HG03378 (cell line): ENCODE results near the gene TBKBP1.

ENCODE experiments used
- ATAC-seq: cut with Tn5 transposase; IDR thresholded peaks from one replicate; pipeline ENCODE4 v1.9.1; 2021; ENCODE audit warnings: mild to moderate bottlenecking, moderate library complexity; ENCODE audit not compliant: unreplicated experiment

Gene TBKBP1

GRCh38 chr17:47698749-47699535 lies 5.0 kb downstream of the TBKBP1 start:
- ATAC-seq: no peak

- ATAC-seq: no peak
Measured at GRCh38 chr17:47699536-47699840, 5.5 kb downstream of the TBKBP1 start.

- ATAC-seq: no peak
Measured at GRCh38 chr17:47700471-47701449, 6.8 kb downstream of the TBKBP1 start.

- ATAC-seq: no peak
Measured at GRCh38 chr17:47701608-47702007, 7.6 kb downstream of the TBKBP1 start.

GRCh38 chr17:47702391-47702995 lies 8.5 kb downstream of the TBKBP1 start:
- ATAC-seq: no peak

- ATAC-seq: no peak
Measured at GRCh38 chr17:47703191-47703591, 9.2 kb downstream of the TBKBP1 start.

- no peak for ATAC-seq
Measured at GRCh38 chr17:47703671-47704070, 9.7 kb downstream of the TBKBP1 start.

GRCh38 chr17:47704116-47704515 lies 10.2 kb downstream of the TBKBP1 start:
- ATAC-seq: no peak

- ATAC-seq: no peak
Measured at GRCh38 chr17:47704736-47705135, 10.8 kb downstream of the TBKBP1 start.

- ATAC-seq: no peak
Measured at GRCh38 chr17:47705536-47706530, 11.9 kb downstream of the TBKBP1 start.

GRCh38 chr17:47707056-47707804 lies 13.3 kb downstream of the TBKBP1 start:
- ATAC-seq: no peak

- no peak for ATAC-seq
Measured at GRCh38 chr17:47707884-47708283, 13.9 kb downstream of the TBKBP1 start.

- no peak for ATAC-seq
Measured at GRCh38 chr17:47708312-47708863, 14.4 kb downstream of the TBKBP1 start.

- ATAC-seq: no peak
Measured at GRCh38 chr17:47708864-47709541, 15.0 kb downstream of the TBKBP1 start.

GRCh38 chr17:47709594-47709993 lies 15.6 kb downstream of the TBKBP1 start:
- no peak for ATAC-seq

GRCh38 chr17:47711366-47712099 lies 17.6 kb downstream of the TBKBP1 start:
- no peak for ATAC-seq

- no peak for ATAC-seq
Measured at GRCh38 chr17:47712330-47713023, 18.5 kb downstream of the TBKBP1 start.
